Keratinocyte (primary cell): ENCODE data around the gene PTMS.

Experiments
- EZH2 ChIP-seq: IDR thresholded peaks from one replicate; pipeline ENCODE4 v1.6.1; 2012; ENCODE audit warnings: inconsistent platforms, mild to moderate bottlenecking, low read length, moderate library complexity
- TF ChIP-seq, protein P1 (sequence below), 3 experiments: IDR thresholded peaks in 1 of 3; conservative IDR thresholded peaks in 1 of 3; optimal IDR thresholded peaks in 1 of 3; 2 replicates in 2 of 3; 3 replicates in 1 of 3; pipeline versions ENCODE3 to v1.5.1; 2011; ENCODE audit warnings: low read length in 3 of 3, mild to moderate bottlenecking in 3 of 3, moderate library complexity in 2 of 3, control low read depth in 1 of 3, inconsistent platforms in 1 of 3; ENCODE audit not compliant: insufficient read depth in 2 of 3; ENCODE audit errors: extremely low read depth in 1 of 3

GRCh38 chr12:6807170-6807569, 41.0 kb downstream of the PTMS start:
- no peak for TF ChIP-seq EZH2
- TF ChIP-seq, protein P1, sequence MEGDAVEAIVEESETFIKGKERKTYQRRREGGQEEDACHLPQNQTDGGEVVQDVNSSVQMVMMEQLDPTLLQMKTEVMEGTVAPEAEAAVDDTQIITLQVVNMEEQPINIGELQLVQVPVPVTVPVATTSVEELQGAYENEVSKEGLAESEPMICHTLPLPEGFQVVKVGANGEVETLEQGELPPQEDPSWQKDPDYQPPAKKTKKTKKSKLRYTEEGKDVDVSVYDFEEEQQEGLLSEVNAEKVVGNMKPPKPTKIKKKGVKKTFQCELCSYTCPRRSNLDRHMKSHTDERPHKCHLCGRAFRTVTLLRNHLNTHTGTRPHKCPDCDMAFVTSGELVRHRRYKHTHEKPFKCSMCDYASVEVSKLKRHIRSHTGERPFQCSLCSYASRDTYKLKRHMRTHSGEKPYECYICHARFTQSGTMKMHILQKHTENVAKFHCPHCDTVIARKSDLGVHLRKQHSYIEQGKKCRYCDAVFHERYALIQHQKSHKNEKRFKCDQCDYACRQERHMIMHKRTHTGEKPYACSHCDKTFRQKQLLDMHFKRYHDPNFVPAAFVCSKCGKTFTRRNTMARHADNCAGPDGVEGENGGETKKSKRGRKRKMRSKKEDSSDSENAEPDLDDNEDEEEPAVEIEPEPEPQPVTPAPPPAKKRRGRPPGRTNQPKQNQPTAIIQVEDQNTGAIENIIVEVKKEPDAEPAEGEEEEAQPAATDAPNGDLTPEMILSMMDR (optimal IDR thresholded peaks at IDR 0.05 in 1 of 3, IDR thresholded peaks at IDR 0.05 in 1 of 3, conservative IDR thresholded peaks at IDR 0.05 in 1 of 3; ENCODE audit: extremely low read depth in 1 of 3, insufficient read depth in 2 of 3, low read length in 3 of 3) = no peak
